AG04449 (cell line): Measurements from ENCODE around the gene CABP7.

Experiments
- CTCF ChIA-PET: fragments of 350-600 bp; formaldehyde crosslinking; extraction: SDS; loops from one replicate; lab custom pipeline; 2021; ENCODE audit warnings: antibody characterized with exemption; lab: Yijun Ruan, JAX
- POLR2A ChIA-PET: fragments of 400-600, 350-600 bp; formaldehyde crosslinking; extraction: SDS; loops from one replicate; lab custom pipeline; 2020; ENCODE audit warnings: antibody characterized with exemption, inconsistent platforms; lab: Yijun Ruan, JAX
- DNase-seq: peaks from one replicate; pipeline ENCODE4 v3.0.0-alpha.2; 2010; ENCODE audit warnings: low read depth, low spot score
- H3K4me3 ChIP-seq: 2 replicates; pipeline ENCODE4 v1.5.1; 2011; ENCODE audit warnings: low read depth, mild to moderate bottlenecking, control low read depth, low read length
- TF ChIP-seq, protein P1 (sequence below): IDR thresholded peaks from one replicate; pipeline ENCODE4 v1.5.1; 2011; ENCODE audit warnings: mild to moderate bottlenecking, moderate library complexity, low read length, control low read depth, inconsistent platforms; ENCODE audit not compliant: insufficient read depth; ENCODE audit errors: missing control alignments

CABP7 gene

DNA sequence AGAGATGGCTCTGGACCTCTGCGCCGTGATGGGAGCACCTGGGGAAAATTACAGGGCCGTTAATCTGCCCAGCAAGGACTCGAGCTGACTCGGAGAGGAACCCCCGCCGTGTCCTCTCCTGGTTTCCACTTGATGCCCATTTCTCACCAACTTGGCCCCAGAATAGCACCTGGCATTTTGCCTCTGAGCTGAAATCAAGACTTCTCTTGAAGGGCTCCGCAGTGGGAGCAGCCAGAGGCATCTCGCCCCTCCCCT lies 19.0 kb upstream of the CABP7 start:
- DNase-seq: no peak
- CTCF ChIA-PET: interaction anchor here (1.2 to 2.5 kb wide), 4 partner anchors 11 to 388 kb away, joined by 3 to 13 read pairs (median 10); no protein-coding TSS in a partner anchor
- POLR2A ChIA-PET: no interaction called here
- TF ChIP-seq, protein P1, sequence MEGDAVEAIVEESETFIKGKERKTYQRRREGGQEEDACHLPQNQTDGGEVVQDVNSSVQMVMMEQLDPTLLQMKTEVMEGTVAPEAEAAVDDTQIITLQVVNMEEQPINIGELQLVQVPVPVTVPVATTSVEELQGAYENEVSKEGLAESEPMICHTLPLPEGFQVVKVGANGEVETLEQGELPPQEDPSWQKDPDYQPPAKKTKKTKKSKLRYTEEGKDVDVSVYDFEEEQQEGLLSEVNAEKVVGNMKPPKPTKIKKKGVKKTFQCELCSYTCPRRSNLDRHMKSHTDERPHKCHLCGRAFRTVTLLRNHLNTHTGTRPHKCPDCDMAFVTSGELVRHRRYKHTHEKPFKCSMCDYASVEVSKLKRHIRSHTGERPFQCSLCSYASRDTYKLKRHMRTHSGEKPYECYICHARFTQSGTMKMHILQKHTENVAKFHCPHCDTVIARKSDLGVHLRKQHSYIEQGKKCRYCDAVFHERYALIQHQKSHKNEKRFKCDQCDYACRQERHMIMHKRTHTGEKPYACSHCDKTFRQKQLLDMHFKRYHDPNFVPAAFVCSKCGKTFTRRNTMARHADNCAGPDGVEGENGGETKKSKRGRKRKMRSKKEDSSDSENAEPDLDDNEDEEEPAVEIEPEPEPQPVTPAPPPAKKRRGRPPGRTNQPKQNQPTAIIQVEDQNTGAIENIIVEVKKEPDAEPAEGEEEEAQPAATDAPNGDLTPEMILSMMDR: no peak
- H3K4me3 ChIP-seq: no peak overlapping the region

DNA sequence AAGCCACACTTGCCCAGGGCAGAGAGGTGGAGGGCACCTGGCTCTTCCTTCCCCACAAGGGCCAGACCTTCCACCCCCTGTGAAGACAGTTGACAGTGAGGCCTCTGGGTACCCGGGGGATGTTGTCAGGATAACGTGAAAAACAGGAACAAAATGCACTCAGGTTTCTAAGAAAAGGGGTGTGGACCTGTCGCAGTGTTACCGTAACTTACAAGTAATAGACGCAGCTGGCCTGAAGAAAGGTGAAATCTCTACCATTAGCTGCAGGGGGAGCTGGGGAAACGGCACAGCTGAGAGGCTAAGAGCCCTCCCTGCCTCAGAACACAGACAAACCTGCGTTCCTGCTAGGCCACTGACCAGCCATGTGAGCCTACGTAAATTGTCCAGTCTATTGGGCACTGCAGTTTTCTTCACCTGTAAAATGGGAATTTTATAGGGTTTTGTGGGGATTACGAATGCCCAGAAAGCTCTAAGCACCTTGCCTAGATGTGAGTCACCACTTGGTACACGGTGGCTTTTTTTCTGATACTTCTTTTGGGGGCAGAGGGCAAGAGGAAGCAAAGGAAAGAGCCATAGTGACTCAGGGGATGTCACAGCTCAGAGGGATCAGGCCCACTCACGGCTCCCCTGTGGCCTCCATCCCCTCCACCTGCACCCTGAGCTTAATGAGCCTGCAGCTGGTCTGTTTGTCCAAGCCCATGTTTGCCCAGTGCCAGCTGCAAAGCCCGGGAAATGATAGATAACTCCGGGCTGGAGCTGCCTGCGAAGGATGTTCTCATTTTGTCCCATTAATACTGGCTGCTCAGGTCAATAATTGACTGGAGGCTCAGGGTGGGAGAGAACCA lies 18.4 kb upstream of the CABP7 start:
- DNase-seq: no peak
- TF ChIP-seq, protein P1: peak; percentile 14
- CTCF ChIA-PET: interaction anchor here (0.9 to 2.5 kb wide), 7 partner anchors 12 to 387 kb away, joined by 3 to 13 read pairs (median 6); no protein-coding TSS in a partner anchor
- no peak overlapping the region for H3K4me3 ChIP-seq
- POLR2A ChIA-PET: no interaction called here

DNA sequence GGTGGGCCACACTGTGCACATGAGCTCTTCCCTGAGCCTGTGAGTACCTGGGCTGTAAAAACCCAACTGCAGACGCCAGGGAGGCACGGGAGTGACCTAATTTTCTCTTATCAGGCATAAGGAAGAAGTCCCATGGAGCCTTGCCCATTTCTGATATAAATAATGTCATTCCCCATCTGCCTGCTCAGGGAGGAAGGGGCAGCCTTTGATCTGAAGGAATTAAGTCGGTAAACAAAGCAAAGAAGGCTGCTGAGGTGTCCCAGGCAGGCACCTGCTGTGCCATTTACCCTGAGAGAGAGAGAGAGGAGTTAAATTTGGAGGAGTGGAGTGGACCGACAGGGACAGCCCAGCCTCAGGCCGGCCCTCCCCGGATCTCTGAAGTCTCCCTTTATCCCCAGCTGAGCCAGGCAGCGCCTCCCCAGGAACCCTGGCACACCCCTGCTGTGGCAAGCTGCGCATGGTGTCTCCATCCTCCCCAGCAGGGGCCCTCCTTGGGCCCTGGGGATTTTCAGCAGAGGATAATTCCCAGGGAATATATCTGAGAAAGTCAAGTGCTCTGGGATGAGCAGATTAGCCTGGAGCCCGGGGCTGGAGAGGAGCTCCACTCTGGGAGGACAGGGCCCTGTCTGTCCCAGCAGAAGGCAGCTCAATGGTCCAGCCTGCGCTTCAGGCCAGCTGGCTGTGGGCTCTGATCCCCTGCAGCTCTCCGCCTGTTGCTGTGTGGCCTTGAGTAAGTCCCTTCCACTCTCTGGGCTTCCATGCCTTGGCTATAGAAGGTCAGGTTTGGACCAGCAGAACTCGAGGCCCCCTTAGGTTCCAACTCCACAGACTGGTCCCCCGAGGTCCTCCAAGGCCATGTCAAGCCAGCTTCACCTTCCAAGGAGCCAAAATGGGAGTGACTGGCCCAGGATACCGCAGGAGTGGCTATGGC lies 17.5 kb upstream of the CABP7 start:
- ChIA-PET POLR2A (interaction anchor here (0.6 kb wide), 1 partner anchor 312 kb away, joined by 3 read pairs; no protein-coding TSS in a partner anchor), CTCF (interaction anchor here (0.9 to 2.5 kb wide), 8 partner anchors 13 to 386 kb away, joined by 3 to 13 read pairs (median 5); no protein-coding TSS in a partner anchor)
- DNase-seq: no peak
- H3K4me3 ChIP-seq: no peak overlapping the region
- TF ChIP-seq, protein P1: no peak

DNA sequence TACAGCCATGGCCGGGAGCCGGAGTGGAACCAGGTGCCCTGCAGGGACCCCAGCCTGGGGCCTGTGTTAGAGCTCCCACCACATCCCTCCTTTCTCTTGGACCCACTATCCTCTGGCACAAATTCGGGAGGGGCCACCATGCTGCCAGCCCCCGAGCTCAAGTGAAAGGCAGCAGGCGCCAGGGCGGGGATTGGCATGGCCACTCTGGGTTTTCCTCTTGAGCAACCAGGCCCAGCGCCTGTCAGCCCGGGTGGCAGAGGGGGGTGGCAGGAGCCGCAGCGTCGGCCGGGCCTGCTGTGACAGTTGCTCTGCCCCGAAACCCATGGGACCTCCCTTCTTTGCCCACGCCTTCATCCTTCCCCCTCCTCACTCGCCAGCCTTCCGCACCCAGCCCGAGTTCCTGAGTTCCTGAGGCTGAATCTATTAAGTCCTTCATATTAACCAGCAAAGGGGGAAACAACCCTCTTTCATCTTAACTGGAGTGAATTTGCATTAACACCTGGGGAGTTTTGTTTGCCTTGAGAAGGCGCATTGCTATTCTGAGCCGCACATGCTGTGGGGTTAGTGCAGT lies 16.8 kb upstream of the CABP7 start:
- no peak for DNase-seq
- TF ChIP-seq, protein P1: no peak
- ChIA-PET CTCF (interaction anchor here (1.0 to 2.5 kb wide), 5 partner anchors 12 to 386 kb away, joined by 3 to 10 read pairs (median 4); no protein-coding TSS in a partner anchor), POLR2A (no interaction called here)
- H3K4me3 ChIP-seq: no peak overlapping the region

DNA sequence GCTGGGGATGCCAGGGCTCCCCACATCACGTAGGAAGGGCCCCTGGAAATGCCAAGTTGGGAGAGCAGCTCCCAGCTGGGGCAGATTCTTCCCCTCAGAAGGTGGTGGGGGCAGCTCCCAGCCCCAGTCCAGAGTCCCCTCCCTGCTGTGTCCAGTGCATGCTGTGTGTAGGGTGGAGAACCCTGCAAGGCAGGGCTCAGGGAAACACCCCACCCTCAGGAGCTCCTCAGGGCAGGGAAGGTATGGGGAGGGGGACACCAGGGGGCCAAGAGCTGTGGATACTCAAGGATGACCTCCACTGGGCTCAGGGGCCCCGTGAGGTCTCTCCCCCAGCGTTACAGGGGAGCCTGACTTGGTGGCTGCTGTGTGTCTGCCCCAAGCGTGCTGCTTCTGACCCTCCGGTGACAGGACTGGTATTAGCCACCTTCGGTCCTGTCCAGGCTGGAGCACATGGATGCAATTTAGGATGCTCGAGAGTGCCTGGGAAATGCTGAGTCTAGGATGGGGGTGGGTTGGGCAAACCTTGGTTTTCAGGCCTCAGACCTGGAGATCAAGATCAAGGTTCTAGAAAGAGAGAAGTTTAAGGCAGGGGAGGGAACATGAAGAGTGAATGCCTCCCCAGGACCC lies 16.1 kb upstream of the CABP7 start:
- POLR2A ChIA-PET: no interaction called here
- no peak for DNase-seq
- TF ChIP-seq, protein P1: no peak
- H3K4me3 ChIP-seq: no peak overlapping the region
- CTCF ChIA-PET: interaction anchor here (1.0 to 1.1 kb wide), 3 partner anchors 13 to 304 kb away, joined by 3 to 4 read pairs (median 3); no protein-coding TSS in a partner anchor
